GM12892 (cell line): Measurements from ENCODE around the gene WDR7.

Experiments
- DNase-seq: peaks from one replicate; pipeline ENCODE4 v3.0.0; 2011; ENCODE audit not compliant: insufficient read length
- FAIRE-seq: peaks from 2 replicates; lab custom pipeline; 2011; peaks lifted over from hg19 to GRCh38; lab: Jason Lieb, UNC
- POLR2A ChIP-seq: IDR thresholded peaks from 2 replicates; pipeline ENCODE4 v1.6.1; 2011; ENCODE audit warnings: low read depth, low read length, control low read depth
- POLR2AphosphoS5 ChIP-seq: IDR thresholded peaks from 2 replicates; pipeline ENCODE4 v1.6.1; 2011; ENCODE audit warnings: low read depth, low read length, control low read depth
- TAF1 ChIP-seq: IDR thresholded peaks from 2 replicates; pipeline ENCODE4 v1.6.1; 2011; ENCODE audit warnings: low read depth, mild to moderate bottlenecking, control low read depth, low read length, borderline replicate concordance

WDR7 gene

GRCh38 chr18:57043241-57043640 is 392.1 kb downstream of the WDR7 start:
- FAIRE-seq (no peak), DNase-seq (no peak)

GRCh38 chr18:57048351-57048750 is 397.2 kb downstream of the WDR7 start:
- DNase-seq (no peak), FAIRE-seq (no peak)
- TF ChIP-seq POLR2AphosphoS5: no peak
- no peak for TF ChIP-seq TAF1

More at GRCh38 chr18:57043241-57043640, 392.1 kb downstream of the WDR7 start:
- TF ChIP-seq POLR2AphosphoS5 (no peak), POLR2A (no peak), TAF1 (no peak)

GRCh38 chr18:57048859-57049258 is 397.7 kb downstream of the WDR7 start:
- TF ChIP-seq POLR2A: no peak
- TF ChIP-seq POLR2AphosphoS5: no peak
- TF ChIP-seq TAF1: no peak
- FAIRE-seq: no peak
- DNase-seq: no peak

GRCh38 chr18:57050310-57050949 is 399.3 kb downstream of the WDR7 start:
- FAIRE-seq (peak; percentile 50), DNase-seq (no peak)
- TF ChIP-seq TAF1: no peak
- TF ChIP-seq POLR2AphosphoS5: no peak
- no peak for TF ChIP-seq POLR2A

- no peak for FAIRE-seq
- no peak for TF ChIP-seq POLR2A
- no peak for TF ChIP-seq POLR2AphosphoS5
- no peak for TF ChIP-seq TAF1
Observed at GRCh38 chr18:57051021-57051656, 400.0 kb downstream of the WDR7 start.

GRCh38 chr18:57051657-57052044 is 400.5 kb downstream of the WDR7 start:
- TF ChIP-seq POLR2AphosphoS5 (no peak), TAF1 (no peak), POLR2A (no peak)
- no peak for DNase-seq
- FAIRE-seq: no peak

More at GRCh38 chr18:57051021-57051656, 400.0 kb downstream of the WDR7 start:
- DNase-seq: no peak

GRCh38 chr18:57052173-57052572 is 401.0 kb downstream of the WDR7 start:
- no peak for DNase-seq
- FAIRE-seq: peak; percentile 78
- TF ChIP-seq TAF1 (no peak), POLR2AphosphoS5 (no peak)

GRCh38 chr18:57052759-57053158 is 401.6 kb downstream of the WDR7 start:
- DNase-seq: no peak
- no peak for FAIRE-seq

GRCh38 chr18:57054891-57055290 is 403.7 kb downstream of the WDR7 start:
- DNase-seq (no peak), FAIRE-seq (no peak)
- TF ChIP-seq POLR2AphosphoS5 (no peak), TAF1 (no peak), POLR2A (no peak)

More at GRCh38 chr18:57052759-57053158, 401.6 kb downstream of the WDR7 start:
- no peak for TF ChIP-seq TAF1
- TF ChIP-seq POLR2A: no peak

- TF ChIP-seq POLR2A: no peak
- no peak for TF ChIP-seq TAF1
- TF ChIP-seq POLR2AphosphoS5: no peak
- FAIRE-seq: peak; percentile 48
- no peak for DNase-seq
Observed at GRCh38 chr18:57057890-57058289, 406.7 kb downstream of the WDR7 start.

GRCh38 chr18:57058734-57059133 is 407.6 kb downstream of the WDR7 start:
- no peak for FAIRE-seq
- DNase-seq: no peak
- no peak for TF ChIP-seq POLR2A
- TF ChIP-seq POLR2AphosphoS5: no peak
- TF ChIP-seq TAF1: no peak

- DNase-seq (no peak), FAIRE-seq (no peak)
- TF ChIP-seq POLR2A (no peak), TAF1 (no peak), POLR2AphosphoS5 (no peak)
Observed at GRCh38 chr18:57059366-57059765, 408.2 kb downstream of the WDR7 start.
